GM21717 (cell line): ENCODE data around the gene SRPK1.
A peak's percentile ranks its signal among the peaks of the same experiment; 100 is the strongest.
"Not testable (repeated sequence)": the region's sequence is repeated elsewhere in the genome, so short reads cannot be mapped to it uniquely, and the experiment has no call there.

ENCODE experiments used
- ATAC-seq: cut with Tn5 transposase; IDR thresholded peaks from one replicate; pipeline ENCODE4 v1.9.1; 2021; ENCODE audit warnings: mild to moderate bottlenecking, moderate library complexity; ENCODE audit not compliant: unreplicated experiment

The SRPK1 gene

DNA sequence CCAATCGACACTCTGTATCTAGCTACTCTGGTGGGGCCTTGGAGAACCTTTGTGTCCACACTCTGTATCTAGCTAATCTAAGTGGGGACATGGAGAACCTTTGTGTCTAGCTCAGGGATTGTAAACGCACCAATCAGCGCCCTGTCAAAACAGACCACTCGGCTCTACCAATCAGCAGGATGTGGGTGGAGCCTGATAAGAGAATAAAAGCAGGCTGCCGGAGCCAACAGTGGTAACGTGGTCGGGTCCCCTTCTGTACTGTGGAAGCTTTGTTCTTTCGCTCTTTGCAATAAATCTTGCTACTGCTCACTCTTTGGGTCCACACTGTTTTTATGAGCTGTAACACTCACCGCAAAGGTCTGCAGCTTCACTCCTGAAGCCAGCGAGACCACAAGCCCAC is 11.0 kb upstream of the SRPK1 start:
- ATAC-seq: not testable (repeated sequence)

GRCh38 chr6:35931120-35931561 is 10.2 kb upstream of the SRPK1 start:
- ATAC-seq: no peak

DNA sequence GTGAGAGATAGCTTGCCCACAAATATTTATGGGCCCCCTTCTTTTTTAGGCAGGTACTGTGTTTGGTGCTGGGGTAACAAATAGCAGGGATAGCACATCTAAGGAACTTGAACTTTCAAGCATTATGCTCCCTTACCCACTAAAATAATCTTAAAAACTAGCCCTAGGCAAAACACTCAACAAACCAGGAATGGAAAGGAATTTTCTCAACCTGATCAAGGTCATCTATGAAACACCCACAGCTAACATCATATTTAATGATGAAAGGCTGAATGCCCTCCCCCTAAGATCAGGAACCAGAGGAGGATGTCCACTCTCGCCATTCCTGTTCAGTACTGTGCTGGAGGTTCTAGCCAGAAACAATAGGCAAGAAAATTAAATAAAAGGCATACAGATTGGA is 8.7 kb upstream of the SRPK1 start:
- ATAC-seq: no peak

GRCh38 chr6:35926509-35927215 is 5.8 kb upstream of the SRPK1 start:
- no peak for ATAC-seq

GRCh38 chr6:35925961-35926360 is 5.1 kb upstream of the SRPK1 start:
- no peak for ATAC-seq

GRCh38 chr6:35924146-35924545 is 3.2 kb upstream of the SRPK1 start:
- ATAC-seq: no peak

GRCh38 chr6:35922139-35922554 is 1.2 kb upstream of the SRPK1 start:
- ATAC-seq: no peak

DNA sequence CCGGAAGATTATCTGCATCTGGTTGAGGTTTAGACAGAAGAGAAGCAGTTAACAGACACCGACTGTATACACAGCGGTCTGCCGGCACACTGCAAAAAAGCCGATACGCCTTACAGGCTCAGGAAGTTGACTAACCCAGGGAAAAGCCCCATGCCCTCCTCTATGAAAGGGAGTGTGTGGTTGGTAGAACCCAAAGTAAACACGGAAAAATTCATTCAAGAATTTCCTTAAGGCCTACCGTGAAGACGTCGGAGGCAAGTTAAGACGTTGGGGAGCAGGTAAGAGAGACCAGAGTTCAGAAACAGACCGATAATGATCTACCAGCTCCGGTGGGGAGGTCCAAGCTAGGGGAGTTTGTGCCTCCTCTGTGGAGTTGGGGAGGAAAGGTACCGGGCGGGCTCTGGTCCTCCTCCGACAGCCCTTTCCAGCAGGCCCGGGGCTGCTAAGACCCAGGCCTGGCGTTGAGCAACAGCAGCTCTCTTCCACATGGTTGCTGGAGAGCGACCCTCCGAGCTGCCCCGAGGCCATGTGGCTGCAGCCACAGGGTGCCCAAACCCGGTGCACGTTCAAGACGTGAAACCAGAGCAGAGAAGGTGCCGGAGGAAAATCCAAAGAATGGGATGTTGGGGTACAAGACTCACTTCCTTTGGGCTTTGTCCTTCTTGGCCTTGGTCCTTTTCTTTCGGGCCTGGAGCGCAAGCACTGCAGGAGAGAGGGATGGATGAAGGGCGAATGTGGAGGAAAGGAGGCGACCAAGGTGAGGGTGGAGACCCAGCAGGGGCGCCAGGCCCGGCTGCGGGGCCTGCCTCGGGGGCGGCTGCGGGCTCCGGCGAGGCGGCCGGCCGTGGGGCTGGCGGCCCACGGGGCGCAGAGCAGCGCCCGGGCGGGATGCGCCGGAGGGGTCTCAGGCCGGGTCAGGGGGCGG is 809 bp downstream of the SRPK1 start:
- ATAC-seq: peak; percentile 42

DNA sequence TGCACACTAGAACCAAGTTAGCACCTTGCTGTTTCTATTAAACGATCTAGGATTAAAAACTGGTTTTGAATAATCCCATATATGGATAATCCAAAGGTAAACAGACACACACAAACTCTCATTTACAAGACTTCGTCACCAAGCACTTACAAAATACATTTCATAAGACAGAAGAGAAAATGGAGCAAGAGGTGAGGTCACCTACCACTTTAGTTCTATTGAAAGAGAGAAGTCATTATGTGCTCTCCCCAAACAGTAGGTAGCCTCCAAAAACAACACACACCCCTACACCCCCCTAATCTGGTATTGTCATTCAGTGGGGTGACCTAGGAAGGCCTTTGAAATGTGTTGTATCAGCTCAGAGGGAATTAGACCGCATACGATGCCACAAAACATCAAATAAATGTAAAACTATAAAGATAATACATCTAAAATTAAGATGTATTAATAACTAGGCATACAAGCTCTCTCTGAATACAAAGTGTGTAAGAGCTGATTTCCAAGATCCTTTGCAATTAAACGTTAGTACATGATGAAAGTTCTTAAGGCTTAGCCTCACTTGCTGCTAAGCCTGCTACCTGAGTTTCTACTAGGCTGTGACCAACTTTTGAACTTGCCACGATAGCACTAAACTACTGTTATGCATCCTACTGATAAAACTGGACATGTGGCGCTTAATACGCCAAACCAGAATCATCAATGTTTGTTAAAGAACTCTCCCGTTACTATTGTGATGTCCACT is 1.6 kb downstream of the SRPK1 start:
- peak; percentile 22 for ATAC-seq

GRCh38 chr6:35916893-35917292 is 4.0 kb downstream of the SRPK1 start:
- not testable (repeated sequence) for ATAC-seq

DNA sequence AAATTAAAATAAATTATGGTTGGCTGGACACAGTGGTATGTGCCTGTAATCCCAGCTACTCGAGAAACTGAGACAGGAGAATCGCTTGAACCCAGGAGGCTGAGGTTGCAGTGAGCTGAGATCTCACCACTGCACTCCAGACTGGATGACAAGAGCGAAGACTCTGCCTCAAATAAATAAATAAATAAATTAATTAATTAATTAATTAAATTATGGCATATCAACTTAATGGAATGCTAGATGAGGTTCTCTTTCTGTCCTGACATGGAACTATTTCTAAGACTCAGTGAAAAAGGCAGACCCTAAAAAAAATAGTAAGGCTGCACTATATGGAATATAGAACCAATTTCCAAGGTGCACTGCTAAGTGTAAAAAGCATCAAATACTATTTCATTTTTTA is 4.8 kb downstream of the SRPK1 start:
- ATAC-seq: no peak

DNA sequence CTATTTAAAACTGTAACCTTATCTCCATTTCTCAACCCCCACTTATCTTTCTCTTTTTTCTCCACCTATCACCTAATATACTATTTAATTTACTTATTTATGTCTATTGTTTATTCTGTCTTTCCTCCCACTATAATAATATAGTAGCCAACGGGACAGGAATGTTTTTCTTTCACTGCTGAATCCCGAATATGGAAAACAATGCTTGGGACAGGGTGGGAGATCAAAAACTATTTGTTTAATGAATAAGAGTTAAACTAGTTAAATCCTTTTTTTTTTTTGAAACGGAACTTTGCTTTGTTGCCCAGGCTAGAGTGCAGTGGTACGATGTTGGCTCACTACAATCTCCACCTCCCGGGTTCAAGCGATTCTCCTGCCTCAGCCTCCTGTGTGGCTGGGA is 6.4 kb downstream of the SRPK1 start:
- no peak for ATAC-seq

DNA sequence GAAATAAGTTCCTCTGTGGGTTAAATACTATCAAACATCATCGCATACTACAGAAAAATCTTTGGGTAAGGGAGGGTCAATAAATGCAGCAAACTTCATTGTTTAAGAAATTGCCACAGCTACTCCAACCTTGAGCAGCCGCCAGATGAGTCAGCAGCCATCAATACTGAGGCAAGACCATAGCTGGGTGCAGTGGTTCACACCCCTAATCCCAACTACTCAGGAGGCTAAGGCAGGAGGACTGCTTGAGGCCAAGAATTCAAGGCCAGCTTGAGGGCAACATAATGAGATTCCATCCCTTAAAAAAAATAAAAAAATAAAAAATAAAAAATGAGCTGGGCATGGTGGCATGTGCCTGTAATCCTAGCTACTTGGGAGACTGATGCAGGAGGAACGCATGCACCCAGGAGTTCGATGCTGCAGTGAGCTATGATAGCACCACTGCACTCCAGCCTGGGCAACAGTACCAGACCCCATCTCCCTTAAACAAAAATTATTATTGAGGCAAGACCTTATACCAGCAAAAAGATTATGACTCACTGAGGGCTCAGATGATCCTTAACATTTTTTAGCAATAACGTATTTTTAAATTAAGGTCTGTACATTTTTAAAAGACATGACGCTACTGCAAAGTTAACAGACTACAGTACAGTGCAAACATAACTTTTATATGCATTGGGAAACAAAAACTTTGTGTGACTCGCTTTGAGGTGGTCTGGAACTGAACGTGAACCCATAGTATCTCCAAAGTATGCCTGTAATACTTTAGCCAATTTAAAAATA is 8.8 kb downstream of the SRPK1 start:
- no peak for ATAC-seq

DNA sequence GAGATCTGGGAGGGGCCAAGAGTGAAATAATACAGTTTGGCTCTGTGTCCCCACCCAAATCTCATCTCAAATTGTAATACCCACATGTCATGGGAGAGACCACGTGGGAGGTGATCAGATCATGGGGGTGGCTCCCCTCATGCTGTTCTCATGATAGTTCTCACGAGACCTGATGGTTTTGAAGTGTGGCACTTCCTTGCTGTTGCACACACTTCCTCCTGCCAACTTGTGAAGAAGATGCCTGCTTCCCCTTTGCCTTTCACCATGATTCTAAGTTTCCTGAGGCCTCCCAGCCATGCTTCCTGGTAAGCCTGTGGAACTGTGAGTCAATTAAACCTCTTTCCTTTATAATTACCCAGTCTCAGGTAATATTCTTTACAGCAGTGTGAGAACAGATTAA is 11.3 kb downstream of the SRPK1 start:
- not testable (repeated sequence) for ATAC-seq

DNA sequence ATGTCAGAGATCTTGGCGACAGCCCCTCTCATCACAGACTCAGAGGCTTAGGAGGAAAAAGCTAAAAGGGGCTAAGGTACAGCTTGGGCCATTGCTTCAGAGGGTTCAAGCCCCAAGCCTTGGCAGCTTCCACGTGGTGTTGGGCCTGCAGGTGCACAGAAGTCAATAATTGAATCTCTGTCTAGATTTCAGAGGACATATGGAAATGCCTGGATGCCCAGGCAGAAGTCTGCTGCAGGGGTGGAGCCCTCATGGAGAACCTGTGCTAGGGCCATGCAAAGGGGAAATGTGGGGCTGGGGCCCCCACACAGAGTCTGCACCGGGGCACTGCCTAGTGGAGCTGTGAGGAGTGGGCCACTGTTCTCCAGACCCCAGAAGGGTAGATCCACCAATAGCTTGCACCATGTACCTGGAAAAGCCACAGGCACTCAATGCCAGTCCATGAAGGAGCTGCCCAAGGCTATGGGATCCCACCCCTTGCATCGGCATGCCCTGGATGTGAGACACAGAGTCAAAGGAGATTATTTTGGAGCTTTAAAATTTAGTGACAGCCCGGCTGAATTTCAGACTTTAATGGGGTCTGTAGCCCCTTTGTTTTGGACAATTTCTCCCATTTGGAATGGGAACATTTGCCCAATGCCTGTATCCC is 12.0 kb downstream of the SRPK1 start:
- not testable (repeated sequence) for ATAC-seq

DNA sequence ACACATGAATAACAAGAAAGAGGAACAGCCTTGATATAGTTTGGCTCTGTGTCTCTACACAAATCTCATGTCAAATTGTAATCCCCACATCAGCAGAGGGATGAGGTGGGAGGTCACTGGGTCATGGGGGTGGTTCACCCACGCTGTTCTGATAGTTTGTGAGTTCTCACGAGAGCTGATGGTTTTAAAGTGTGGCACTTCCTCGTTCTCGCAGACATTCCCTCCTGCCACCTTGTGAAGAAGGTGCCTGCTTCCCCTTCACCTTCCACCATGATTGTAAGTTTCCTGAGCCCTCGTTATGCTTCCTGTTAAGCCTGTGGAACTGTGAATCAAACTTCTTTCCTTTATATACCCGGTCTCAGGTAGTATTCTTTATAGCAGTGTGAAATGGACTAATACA is 13.1 kb downstream of the SRPK1 start:
- no peak for ATAC-seq

DNA sequence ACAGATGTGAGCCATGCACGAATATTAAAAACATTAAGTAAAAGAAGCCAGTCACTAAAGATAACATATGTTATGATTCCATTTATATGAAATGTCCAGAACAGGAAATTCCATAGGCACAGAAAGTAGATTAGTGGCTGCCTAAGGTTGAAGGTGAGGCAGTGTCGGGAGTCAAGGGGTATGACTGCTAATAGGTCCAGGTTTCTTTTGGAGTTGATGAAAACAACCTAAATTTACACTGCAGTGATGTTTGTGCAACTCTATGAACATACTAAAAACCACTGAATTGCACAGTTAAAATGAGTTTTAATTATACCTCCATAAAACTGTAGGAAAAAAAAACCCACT is 14.4 kb downstream of the SRPK1 start:
- no peak for ATAC-seq

GRCh38 chr6:35905841-35906498 is 14.9 kb downstream of the SRPK1 start:
- ATAC-seq: no peak

DNA sequence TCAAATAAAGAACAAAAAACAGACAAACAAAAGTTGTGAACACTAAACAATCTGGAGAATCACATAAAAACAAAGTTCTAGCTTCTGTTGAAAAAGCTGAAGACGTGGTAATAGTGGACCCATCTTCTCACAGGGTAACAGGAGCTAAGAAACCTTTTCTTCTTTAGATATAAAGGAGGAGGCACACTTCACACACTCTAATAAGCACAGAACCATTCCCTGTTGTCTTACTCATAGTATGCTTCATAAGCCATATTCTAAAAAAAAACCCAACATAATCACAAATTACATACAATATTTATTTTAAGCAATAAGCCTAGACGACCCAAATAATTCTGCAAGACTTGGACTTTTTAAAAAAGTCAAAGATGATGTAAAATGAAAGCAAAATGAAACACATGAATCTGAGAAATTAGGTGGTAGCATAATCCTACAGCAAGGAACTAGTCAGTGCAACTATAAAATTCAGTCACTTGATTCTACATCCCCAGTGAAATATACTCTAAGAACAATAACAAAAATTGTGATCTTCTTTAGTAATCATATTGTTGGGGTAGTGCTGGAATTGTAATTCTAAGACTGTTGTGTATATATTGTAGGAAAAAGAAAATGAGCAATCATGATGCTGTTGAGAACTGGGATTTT is 15.6 kb downstream of the SRPK1 start:
- no peak for ATAC-seq
